Natural killer cell (primary cell): ENCODE results near the gene OR1N1. TPM values are rescaled to one million over a fixed set of nuclear protein-coding genes. Genes with fewer than 3 reads are reported as not detected.
"Not testable (repeated sequence)": the region's sequence is repeated elsewhere in the genome, so short reads cannot be mapped to it uniquely, and the experiment has no call there.

Source experiments
- ATAC-seq, 3 donors: fragments of 150-1000 bp in 2 of 3; fragments of 200-7000 bp in 1 of 3; cut with Tn5 transposase; 1 replicate in 1 of 3; 2 replicates in 2 of 3; pipeline ENCODE4 v1.10.0; 2021; ENCODE audit warnings: mild to moderate bottlenecking in 2 of 3, moderate library complexity in 2 of 3
- DNase-seq, 2 donors: peaks; one replicate each; pipeline versions ENCODE4 v3.0.0 to v3.0.0-alpha.2; 2013 to 2021; ENCODE audit warnings: mixed read lengths in 1 of 2
- H3K27ac ChIP-seq: one replicate; pipeline ENCODE4 v1.5.1; 2013; ENCODE audit warnings: mild to moderate bottlenecking, low read length
- H3K27me3 ChIP-seq: one replicate; pipeline ENCODE4 v1.6.1; 2013; ENCODE audit warnings: low read length; ENCODE audit not compliant: control insufficient read depth, insufficient read depth
- H3K36me3 ChIP-seq: one replicate; pipeline ENCODE4 v1.6.1; 2013; ENCODE audit warnings: low read length; ENCODE audit not compliant: control insufficient read depth, insufficient read depth
- H3K4me1 ChIP-seq: one replicate; pipeline ENCODE4 v1.6.1; 2013; ENCODE audit warnings: low read length; ENCODE audit not compliant: control insufficient read depth, insufficient read depth
- H3K4me3 ChIP-seq: one replicate; pipeline ENCODE4 v1.5.1; 2013; ENCODE audit warnings: low read length
- H3K9me3 ChIP-seq: one replicate; pipeline ENCODE4 v1.6.1; 2013; ENCODE audit warnings: low read length; ENCODE audit not compliant: control insufficient read depth, insufficient read depth
- H3K27ac Mint-ChIP-seq, 2 donors: one replicate each; pipeline ENCODE4 v1.8.0; 2022; ENCODE audit warnings: mild to moderate bottlenecking in 2 of 2, mixed read lengths in 2 of 2, moderate library complexity in 1 of 2
- H3K27me3 Mint-ChIP-seq, 2 donors: one replicate each; pipeline ENCODE4 v1.8.0; 2022; ENCODE audit warnings: low read depth in 2 of 2, mixed read lengths in 2 of 2
- H3K36me3 Mint-ChIP-seq: one replicate; pipeline ENCODE4 v1.8.0; 2022; ENCODE audit warnings: mixed read lengths
- H3K4me1 Mint-ChIP-seq, 2 donors: one replicate each; pipeline ENCODE4 v1.8.0; 2022; ENCODE audit warnings: mixed read lengths in 2 of 2
- H3K4me3 Mint-ChIP-seq: one replicate; pipeline ENCODE4 v1.8.0; 2022; ENCODE audit warnings: mild to moderate bottlenecking, moderate library complexity, mixed read lengths
- H3K9me3 Mint-ChIP-seq, 2 donors: one replicate each; pipeline ENCODE4 v1.8.0; 2022; ENCODE audit warnings: mixed read lengths in 2 of 2
- CTCF ChIP-seq: fragments of 200-600 bp; IDR thresholded peaks from one replicate; pipeline ENCODE4 v1.8.0; 2022; ENCODE audit warnings: antibody characterized with exemption
- WGBS: methylation state at CpG from one replicate; pipeline ENCODE4 v1.1.7; 2013; ENCODE audit warnings: missing lambda C conversion rate; ENCODE audit not compliant: insufficient coverage; 5-methylcytosine and 5-hydroxymethylcytosine counted together
- intact Hi-C: fragments of 100-400 bp; cut with micrococcal nuclease; formaldehyde crosslinking; loops from one replicate; pipeline ENCODE4 v1.14.2; 2022
- total RNA-seq, 4 donors: library from RNA; stranded (reverse); fragments of 120-200 nt in 1 of 4; gene quantifications; one replicate each; pipeline versions ENCODE4 v1.2.3 to v1.2.4, GENCODE V29; 2013 to 2022

Gene OR1N1
- total RNA-seq, 3 donors from 2014 or later (not counting 1 experiment from before 2014, with no cell fraction given), result not detected

- Mint-ChIP-seq H3K36me3 (no peaks in the 10 kb centered on the region), H3K9me3 (no peaks in the 10 kb centered on the region), H3K4me3 (no peak overlapping the region), H3K27ac (no peak overlapping the region), H3K4me1 (no peaks in the 10 kb centered on the region), H3K27me3 (peaks cover 3 to 63% of the 10 kb centered on the region in 2 donors)
- ATAC-seq, result no peak
- no peaks in the 10 kb centered on the region for H3K36me3 ChIP-seq
- H3K9me3 ChIP-seq, result peaks cover 2% of the 10 kb centered on the region
- H3K27me3 ChIP-seq, result peaks cover 2% of the 10 kb centered on the region
- no peak for DNase-seq
- no peaks in the 10 kb centered on the region for H3K4me1 ChIP-seq
- WGBS, result 66% methylated on average over 6 of the region's 8 CpGs
- no peak overlapping the region for H3K4me3 ChIP-seq
- intact Hi-C loops, result no loop called here
- H3K27ac ChIP-seq, result no peak overlapping the region
- no peak for TF ChIP-seq CTCF
These were observed 19.1 kb upstream of the OR1N1 start for GRCh38 chr9:122546196-122546595.

GRCh38 chr9:122538757-122539156 lies 11.7 kb upstream of the OR1N1 start:
- H3K9me3 Mint-ChIP-seq, result no peaks in the 10 kb centered on the region
- ATAC-seq (no peak), DNase-seq (no peak)
- H3K4me1 Mint-ChIP-seq, result no peaks in the 10 kb centered on the region
- Histone ChIP-seq H3K4me1 (no peaks in the 10 kb centered on the region), H3K27ac (no peak overlapping the region), H3K9me3 (no peaks in the 10 kb centered on the region), H3K4me3 (no peak overlapping the region), H3K36me3 (no peaks in the 10 kb centered on the region), H3K27me3 (peaks cover 2% of the 10 kb centered on the region)
- intact Hi-C loops, result no loop called here
- no peak overlapping the region for H3K4me3 Mint-ChIP-seq
- H3K27ac Mint-ChIP-seq, result no peak overlapping the region
- no CpG with 5 or more reads among the region's 2 CpGs for WGBS
- no peak for TF ChIP-seq CTCF
- no peaks in the 10 kb centered on the region for H3K36me3 Mint-ChIP-seq
- peaks cover 2 to 35% of the 10 kb centered on the region in 2 donors for H3K27me3 Mint-ChIP-seq

DNA sequence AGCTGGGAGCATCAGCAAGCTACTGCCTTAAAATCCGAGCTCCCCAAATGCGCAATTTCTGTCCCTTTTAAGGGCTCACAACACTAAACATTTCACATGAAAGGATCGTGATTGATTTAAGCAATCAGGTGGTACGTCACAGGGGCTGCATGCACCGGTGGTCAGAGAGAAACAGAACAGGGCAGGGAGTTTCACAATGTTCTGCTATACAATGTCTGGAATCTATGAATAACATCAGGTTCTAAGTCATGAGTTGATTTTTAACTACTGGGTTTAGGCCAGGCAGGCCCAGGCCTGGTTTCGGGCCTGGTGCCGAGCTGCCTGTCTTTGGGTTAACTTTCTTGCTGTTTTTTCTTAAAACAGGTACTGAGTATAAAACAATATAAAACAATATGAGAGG lies 10.0 kb upstream of the OR1N1 start:
- H3K4me3 ChIP-seq, H3K27ac Mint-ChIP-seq, H3K27ac ChIP-seq, DNase-seq, H3K27me3 ChIP-seq, H3K4me3 Mint-ChIP-seq, H3K9me3 ChIP-seq, ATAC-seq, H3K36me3 Mint-ChIP-seq, H3K4me1 ChIP-seq, H3K36me3 ChIP-seq, H3K9me3 Mint-ChIP-seq, intact Hi-C loops, H3K4me1 Mint-ChIP-seq: not testable (repeated sequence)
- WGBS, result 81% methylated on average over 6 of the region's 7 CpGs
- peaks cover 2 to 21% of the 10 kb centered on the region in 2 donors for H3K27me3 Mint-ChIP-seq

GRCh38 chr9:122536134-122536533 lies 9.0 kb upstream of the OR1N1 start:
- H3K27me3 Mint-ChIP-seq, result peaks cover 2 to 12% of the 10 kb centered on the region in 2 donors
- no peak overlapping the region for H3K27ac ChIP-seq
- H3K27ac Mint-ChIP-seq, result no peak overlapping the region
- H3K4me3 Mint-ChIP-seq, result no peak overlapping the region
- ATAC-seq (no peak), DNase-seq (no peak)
- no peaks in the 10 kb centered on the region for H3K4me1 ChIP-seq
- no peaks in the 10 kb centered on the region for H3K36me3 ChIP-seq
- no peaks in the 10 kb centered on the region for H3K27me3 ChIP-seq
- H3K9me3 ChIP-seq, result no peaks in the 10 kb centered on the region
- H3K4me3 ChIP-seq, result no peak overlapping the region
- H3K9me3 Mint-ChIP-seq, result no peaks in the 10 kb centered on the region
- intact Hi-C loops, result no loop called here
- WGBS, result 86% methylated on average over 1 of the region's 1 CpG
- no peaks in the 10 kb centered on the region for H3K4me1 Mint-ChIP-seq
- TF ChIP-seq CTCF, result no peak
- no peaks in the 10 kb centered on the region for H3K36me3 Mint-ChIP-seq

GRCh38 chr9:122531157-122531556 lies 4.1 kb upstream of the OR1N1 start:
- ATAC-seq, H3K36me3 ChIP-seq, H3K4me3 ChIP-seq, DNase-seq, H3K9me3 ChIP-seq, H3K27ac ChIP-seq, H3K27me3 ChIP-seq, H3K9me3 Mint-ChIP-seq, H3K4me1 ChIP-seq, H3K36me3 Mint-ChIP-seq, H3K4me3 Mint-ChIP-seq, H3K4me1 Mint-ChIP-seq, H3K27ac Mint-ChIP-seq, intact Hi-C loops: not testable (repeated sequence)
- H3K27me3 Mint-ChIP-seq, result peaks cover 7 to 14% of the 10 kb centered on the region in 2 donors
- WGBS, result 86% methylated on average over 4 of the region's 4 CpGs
